HG03558 (cell line): ENCODE measurements around the gene PPAN.

Experiments
- ATAC-seq: cut with Tn5 transposase; IDR thresholded peaks from one replicate; pipeline ENCODE4 v1.9.1; 2021; ENCODE audit warnings: moderate number of reproducible peaks; ENCODE audit not compliant: unreplicated experiment; ENCODE audit errors: extremely low read depth

The PPAN gene, protein sequence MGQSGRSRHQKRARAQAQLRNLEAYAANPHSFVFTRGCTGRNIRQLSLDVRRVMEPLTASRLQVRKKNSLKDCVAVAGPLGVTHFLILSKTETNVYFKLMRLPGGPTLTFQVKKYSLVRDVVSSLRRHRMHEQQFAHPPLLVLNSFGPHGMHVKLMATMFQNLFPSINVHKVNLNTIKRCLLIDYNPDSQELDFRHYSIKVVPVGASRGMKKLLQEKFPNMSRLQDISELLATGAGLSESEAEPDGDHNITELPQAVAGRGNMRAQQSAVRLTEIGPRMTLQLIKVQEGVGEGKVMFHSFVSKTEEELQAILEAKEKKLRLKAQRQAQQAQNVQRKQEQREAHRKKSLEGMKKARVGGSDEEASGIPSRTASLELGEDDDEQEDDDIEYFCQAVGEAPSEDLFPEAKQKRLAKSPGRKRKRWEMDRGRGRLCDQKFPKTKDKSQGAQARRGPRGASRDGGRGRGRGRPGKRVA

DNA sequence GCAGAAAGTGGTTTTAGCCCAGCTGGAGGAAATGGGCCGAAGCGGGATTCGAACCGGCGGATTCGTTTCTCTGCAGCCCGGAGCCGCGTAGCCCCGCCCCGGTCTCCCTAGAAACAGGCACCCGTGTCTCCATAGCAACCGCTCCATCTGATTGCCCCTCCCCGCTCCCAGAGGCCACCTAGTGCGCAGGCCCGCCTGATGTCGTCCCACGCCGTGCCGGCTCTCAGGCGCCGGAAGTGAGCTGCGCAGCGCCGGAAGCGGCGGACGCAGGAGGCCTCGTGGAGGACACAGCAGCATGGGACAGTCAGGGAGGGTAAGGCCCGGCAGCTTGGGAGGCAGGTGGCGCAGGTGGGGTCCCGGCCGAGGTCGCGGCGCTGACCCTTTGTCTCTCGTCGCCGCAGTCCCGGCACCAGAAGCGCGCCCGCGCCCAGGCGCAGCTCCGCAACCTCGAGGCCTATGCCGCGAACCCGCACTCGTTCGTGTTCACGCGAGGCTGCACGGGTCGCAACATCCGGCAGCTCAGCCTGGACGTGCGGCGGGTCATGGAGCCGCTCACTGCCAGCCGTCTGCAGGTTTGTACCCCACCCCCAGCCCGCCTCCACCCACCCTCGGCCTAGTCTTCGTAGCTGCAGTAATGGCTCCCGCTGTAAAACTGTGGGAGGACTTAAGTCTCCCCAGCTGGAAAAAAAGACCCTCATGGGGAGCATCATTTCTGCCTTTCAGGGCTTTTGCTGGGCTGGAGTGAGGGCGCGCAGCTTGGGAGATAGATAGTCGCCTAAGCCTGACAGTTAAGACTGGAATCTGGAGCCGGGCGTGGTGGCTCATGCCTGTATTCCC, at the start of gene PPAN:
PPAN (plus strand) TSS at position 263 of the 837 bp plus-strand sequence; CDS start at position 296, 33 bp downstream.
- no peak for ATAC-seq

DNA sequence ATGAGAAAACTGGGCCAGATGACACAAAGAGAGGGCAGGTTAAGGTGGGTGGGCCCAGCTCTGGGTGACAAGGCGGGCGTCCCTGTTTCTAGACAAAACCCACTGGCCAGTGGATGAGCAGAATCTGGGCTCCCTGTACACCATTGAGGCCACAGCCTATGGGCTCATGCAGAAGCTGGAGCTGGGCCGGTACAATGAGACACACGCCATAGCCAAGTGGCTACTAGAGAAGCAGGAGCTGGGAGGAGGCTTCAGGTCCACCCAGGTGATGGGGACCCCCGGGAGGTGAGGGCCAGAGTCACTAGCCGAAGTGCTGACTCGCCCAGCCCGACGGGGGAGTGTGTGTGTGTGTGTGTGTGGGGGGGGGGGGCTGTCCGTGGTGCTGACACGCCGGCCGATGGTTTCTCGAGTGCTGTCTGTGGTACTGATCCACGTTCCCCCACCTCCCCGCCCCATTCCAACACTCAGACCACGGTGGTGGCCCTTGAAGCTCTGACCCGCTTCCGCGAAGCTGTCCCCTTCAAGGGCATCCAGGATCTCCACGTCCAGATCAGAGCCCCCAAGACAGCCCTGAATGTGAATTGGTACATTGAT, 44.3 kb upstream of the PPAN start:
- ATAC-seq: no peak

DNA sequence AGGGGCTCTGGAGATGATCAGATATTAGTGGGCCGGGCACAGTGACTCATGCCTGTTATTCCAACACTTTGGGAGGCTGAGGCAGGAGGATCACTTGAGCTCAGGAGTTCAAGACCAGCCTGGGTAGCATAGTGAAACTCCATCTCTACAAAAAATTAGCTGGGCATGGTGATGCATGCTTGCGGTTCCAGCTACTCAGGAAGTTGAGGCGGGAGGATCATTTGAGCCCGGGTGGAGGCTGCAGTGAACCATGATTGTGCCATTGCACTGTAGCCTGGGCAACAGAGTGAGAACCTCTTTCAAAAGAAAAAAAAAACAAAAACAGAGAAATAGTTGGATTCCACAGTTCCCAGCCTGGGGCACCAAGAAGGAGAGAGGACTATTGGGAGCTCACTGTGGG, 38.0 kb upstream of the PPAN start:
- no peak for ATAC-seq

DNA sequence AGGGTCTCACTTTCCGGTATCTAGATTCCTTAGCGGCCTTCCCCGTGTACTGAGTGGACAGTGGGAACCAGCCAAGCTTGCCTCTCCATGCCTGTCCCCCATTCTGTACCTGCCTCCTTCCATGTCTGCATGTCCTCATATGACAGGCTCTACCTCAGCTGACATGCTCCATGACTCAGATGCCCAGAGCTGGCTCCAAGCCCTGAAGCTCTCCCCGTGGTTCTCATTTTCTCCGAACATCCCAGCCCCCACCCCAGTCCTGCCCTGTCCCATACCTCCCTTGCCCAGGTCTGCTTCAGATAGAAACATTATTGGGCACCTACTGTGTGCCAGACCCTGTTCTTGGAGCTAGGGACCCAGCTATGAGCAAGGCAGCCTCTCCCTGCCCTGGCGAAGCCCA, 37.1 kb upstream of the PPAN start:
- ATAC-seq: no peak

DNA sequence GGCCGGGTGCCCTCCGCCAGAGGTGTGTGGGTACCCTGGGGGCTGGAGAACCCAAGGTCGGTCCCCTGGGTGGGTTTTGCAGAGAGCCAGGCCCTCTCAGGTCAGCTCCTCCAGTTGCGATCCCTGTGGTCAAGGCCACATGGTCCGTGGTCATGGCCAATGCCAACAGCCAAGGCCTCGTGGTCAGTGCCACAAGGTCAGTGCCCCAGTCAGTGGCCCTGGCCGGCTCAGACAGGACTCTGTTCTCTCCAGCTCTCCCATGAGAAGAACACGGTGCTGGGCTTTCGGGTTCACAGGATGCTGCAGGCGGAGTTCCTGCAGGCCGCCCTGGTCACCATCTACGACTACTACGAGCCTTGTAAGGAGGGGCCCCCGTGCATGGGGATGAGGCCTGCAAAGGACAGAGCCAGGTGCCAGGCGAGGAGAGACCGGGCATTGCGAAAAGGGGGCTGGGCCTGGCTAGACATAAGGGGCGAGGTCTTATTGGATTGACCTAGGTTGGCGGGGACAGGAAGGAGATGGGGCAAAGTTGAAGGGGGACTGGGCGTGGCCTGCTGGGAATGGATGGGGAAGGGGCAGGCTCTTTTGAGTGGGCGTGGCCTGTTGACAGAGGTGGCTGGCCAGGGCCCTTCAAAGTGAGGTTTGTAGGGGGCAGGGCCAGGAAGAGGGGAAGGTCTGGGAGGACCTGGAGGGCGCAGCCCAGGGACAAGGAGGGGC, 35.3 kb upstream of the PPAN start:
- ATAC-seq: no peak

DNA sequence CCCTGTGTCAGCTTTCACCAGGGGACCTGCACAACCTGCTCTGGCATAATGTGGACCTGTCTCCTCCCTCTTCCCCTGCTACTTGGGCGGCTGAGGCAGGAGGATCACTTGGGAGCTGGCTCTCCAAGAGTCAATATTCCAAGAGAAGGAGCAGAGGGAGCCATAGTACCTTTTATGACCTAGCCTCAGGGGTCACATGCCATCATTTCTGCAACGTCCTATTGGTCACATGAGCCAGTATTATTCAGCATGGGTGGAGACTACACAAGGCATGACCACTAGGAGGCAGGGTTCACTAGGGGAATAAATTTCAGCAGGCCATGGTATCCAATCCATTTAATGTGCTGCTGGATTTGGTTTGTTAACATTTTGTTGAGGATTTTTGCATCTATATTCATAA, 32.0 kb upstream of the PPAN start:
- ATAC-seq: no peak

DNA sequence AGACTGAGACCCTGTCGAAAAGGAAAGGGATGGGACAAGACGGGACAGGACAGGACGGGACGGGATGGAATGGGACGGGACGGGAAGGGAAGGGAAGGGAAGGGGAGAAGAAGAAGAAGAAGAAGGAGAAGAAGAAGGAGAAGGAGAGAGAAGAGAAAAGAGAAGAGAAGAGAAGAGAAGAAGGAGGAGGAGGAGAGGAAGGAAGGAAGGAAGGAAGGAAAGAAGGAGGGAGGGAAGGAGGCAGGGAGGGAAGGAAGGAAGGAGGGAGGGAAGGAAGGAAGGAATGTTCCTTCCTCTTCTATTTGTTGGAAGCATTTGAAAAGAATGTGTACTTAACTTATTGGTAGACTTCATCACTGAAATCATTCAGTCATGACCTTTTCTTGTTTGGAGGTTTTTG, 29.6 kb upstream of the PPAN start:
- ATAC-seq: no peak

DNA sequence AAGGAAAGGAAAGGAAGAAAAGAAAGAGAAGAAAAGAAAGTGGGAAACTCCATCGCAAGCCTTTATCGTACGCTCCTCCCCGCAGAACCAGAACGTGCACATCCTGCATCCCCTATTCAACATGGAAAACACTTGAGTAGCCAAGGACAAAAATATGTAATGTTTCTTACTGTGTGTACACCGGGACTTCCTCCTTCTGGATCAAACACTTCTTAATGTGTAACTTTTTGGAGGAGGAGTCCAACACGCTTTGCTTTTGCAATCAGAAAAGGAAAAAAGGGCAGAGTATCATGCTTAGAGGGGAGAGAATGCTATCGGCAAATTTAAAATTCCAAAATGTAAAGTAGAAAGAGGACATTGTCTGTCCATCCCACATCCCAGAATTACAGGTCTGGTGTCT, 27.8 kb upstream of the PPAN start:
- no peak for ATAC-seq

DNA sequence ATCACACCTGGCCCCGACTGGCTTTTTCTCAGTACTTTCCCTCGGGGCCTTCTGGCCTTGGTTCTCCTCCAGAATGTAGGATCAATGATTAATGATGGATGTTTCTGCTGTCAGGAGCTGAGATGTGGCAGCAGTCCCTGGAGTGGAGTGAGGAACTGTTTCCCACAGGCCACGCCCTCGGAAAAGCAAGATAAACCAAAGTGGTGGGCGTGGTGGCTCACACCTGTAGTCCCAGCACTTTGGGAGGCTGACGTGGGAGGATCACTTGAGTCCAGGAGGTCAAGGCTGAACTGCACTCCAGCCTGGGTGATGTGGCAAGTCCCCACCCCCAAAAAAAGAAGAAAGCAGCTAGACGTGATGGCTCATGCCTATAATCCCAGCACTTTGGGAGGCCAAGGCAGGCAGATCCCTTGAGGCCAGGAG, 27.1 kb upstream of the PPAN start:
- no peak for ATAC-seq

DNA sequence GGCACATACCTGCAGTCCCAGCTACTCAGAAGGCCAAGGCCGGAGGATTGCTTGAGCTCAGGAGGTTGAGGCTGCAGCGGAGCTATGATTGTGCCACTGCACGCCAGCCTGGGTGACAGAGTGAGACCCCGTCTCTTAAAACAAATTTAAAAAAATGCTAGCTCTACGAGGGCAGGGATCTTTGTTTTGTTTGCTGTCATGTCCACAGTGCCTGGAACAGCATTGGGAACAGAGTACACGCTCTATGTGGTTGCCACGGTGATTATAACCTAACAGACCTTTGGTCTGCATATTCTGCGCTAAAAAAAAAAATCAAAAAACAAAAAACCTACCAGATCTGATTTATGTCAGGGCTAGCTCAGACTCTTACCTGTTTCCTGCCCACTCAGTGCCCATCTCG, 22.3 kb upstream of the PPAN start:
- ATAC-seq: no peak

DNA sequence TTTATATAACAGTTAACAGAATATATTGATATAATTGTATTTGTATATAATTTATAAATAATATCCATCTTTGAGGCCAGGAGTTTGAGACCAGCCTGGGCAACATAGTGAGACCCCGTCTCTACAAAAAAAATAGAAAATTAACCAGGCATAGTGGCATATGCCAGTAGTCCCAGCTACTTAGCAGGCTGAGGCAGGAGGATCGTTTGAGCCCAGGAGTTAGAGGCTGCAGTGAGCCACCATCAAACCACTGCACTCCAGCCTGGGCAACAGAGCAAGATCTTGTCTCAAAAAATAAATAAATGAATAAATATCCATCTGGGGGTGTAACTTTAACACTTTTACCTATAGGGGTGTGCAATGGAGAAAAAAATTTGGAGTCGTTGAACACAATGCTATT, 21.4 kb upstream of the PPAN start:
- ATAC-seq: no peak

DNA sequence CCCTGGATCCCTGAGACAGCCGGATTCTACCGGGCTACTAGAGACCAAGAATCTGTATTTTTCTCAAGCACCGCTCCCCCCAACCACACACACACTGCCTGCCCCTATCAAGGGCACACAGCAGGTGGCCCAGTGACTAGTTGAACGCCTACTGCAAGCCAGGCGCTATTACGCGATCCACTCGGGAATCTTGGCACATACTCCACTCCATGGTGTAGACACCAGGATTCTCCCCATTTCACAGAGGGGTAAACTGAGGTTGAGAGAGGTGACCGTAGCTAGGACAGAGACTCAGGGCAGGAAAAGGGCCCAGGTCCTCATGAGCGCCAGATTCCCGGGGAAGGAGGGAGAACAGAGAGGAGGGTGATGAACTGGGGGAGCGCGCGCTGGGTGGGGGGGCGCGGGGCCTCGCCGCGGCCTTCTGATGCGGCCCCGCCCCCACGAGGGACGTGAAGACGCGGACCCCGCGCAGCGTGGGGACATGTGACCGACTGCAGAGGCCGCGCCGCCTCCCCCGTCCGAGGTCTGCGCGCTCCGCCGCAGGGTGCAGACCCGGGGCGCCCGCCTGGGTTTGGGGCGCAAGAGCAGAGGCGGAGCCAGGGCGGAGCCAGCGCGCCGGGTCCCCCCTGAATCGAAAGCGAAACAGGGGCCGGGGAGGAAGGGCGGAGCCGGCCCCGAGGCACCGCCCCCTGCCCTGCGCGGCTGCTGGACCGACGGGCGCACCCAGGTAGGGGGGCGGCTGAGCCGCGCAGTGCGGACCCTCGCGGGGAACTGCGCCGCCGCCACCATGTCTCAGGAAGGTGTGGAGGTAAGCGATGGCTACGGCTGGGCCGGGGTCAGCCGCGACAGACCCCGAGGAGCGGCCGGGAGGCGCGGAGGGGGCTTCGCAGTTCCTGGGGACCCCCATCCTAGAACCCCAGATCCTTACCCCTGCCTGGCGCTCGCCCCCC, 20.2 kb upstream of the PPAN start, which contains the start of gene SHFL:
SHFL (plus strand) TSS at position 677 of the 950 bp plus-strand sequence; CDS start at position 788, 111 bp downstream.
- ATAC-seq: peak; percentile 60

DNA sequence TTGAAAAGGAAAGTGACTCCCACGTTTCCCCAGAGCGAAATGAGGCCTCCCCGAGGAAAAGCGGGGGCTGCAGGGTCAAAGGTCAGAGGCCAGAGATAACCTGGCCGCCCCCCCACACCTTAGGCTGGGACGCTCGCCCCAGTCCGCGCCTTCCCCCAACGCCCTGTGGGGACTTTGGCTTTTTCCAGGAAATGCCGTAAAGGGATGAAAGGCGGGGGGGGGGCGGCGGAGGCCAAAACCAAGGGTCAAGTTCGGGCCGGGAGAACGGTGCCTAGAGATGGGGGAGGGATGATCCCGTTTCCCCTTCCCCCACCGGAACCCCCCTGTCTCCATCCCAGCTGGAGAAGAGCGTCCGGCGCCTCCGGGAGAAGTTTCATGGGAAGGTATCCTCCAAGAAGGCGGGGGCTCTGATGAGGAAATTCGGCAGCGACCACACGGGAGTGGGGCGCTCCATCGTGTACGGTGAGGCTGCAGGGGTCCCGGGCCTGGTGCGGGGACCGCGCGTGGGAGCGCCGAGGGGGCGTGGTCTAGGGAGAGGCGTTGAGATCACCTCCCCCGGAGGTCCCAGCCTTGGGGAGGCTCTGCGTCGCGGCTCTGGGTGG, 19.5 kb upstream of the PPAN start:
- ATAC-seq: no peak

DNA sequence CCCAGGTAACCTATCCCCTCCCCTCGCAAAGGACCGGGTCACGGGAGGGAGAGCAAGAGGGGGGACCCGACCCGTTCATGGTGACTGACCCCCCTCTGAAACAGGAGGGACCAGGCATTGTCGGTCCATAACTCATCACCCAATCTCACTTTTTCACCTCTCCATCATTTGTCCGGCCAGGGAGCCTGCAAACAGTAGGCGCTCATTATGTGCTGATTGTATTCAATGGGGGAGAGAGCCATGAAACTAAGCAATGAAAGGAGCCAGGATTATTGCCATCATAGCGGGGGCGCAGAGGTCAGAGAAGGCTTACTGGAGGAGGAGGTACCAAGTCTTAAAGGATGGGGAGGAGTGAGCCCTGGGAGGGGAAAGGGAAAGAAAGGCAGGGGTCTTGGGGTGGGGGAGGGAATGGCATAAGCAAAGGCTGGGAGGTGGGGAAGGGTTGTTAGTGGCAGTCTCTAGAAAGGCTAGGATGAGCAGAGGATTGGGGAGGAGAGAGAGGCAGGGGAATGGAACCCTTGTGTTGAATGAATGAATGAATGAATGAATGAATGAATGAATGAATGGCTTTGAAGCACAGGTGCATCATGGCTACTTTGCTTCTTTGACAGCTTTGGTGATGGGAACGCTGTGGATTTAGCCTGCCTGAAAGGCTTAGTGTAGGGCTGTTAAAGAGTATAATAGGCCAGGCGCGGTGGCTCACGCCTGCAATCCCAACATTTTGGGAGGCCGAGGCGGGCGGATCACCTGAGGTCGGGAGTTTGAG, 18.7 kb upstream of the PPAN start:
- ATAC-seq: no peak

DNA sequence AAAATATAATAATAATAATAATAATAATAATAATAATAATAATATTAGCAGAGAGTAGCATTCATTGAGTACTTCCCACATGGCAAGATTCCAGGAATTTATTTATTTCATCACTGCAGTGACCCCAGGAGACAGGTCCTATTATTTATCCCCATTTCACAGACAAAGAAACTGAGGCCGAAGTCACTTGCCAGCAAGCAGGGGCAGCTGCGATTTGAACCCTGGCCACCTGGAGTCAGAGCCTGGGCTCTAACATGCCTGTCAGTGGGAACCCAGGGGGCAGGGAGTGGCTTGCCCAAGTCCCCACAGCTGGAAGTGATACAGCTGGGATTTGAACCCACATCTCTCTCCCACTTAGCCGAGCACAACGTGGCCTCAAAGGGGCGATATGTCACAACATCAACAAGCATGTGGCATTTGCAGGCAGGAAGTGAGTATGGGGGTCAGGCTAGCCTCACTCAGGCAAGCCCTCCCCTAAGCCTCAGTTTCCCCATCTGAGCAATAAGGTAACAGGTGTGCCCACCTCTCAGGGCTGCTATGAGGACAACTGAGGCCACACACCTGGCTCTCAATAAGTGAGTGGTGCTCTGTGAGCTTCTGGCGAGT, 17.1 kb upstream of the PPAN start:
- no peak for ATAC-seq

DNA sequence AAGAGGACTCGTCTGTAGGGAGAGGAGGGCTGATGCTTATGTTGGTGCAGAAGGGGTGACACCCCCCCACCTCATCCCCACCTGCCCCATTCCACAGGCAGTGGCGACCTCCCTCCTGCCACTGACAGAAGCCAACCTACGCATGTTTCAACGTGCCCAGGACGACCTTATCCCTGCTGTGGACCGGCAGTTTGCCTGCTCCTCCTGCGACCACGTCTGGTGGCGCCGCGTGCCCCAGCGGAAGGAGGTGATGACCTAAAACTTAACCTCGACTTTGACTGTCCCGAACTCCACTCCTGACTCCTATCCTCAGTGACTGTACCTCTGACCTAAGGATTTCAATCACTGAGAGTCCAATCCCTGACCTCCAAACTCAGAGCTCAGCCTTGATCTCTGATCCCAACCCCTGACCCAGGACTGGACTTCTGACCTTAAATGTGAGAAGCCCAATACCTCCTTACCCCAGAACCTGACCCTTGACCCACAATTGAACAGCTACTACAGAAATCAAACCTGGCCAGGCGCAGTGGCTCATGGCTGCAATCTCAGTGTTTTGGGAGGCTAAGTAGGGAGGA, 16.3 kb upstream of the PPAN start:
- no peak for ATAC-seq

DNA sequence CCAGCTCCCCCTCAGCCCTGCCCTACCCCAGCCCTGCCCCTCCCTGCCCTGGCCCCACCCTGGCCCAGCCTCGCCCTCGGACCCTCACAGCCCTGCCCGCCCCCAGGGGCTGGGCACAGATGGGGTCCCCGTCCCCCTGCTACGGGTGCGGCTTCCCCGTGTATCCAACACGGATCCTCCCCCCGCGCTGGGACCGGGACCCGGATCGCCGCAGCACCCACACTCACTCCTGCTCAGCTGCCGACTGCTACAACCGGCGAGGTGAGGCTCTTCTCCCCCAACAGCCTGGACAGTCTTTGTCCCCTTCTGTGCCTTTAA, 14.8 kb upstream of the PPAN start:
- no peak for ATAC-seq
